ENCODE results near the gene PRIMA1.
"Not testable (repeated sequence)": the region's sequence is repeated elsewhere in the genome, so short reads cannot be mapped to it uniquely, and the experiment has no call there.

The PRIMA1 gene, protein sequence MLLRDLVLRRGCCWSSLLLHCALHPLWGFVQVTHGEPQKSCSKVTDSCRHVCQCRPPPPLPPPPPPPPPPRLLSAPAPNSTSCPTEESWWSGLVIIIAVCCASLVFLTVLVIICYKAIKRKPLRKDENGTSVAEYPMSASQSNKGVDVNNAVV

DNA sequence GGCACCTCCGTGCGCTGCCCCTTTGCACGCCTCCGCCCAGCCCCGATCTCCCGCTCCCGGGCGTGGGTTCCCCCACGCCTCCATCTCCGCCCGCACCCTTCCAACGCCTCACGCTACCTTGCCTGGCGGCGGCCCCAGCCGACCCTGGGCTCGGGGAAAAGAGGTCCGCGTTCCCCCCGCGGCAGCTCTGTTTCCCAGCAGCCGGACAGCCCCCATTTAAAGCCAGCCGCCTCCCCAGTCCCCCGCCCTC, at the start of gene PRIMA1:
Gene PRIMA1, minus strand, starts transcription at position 193 of the 250 bp plus-strand sequence. CDS start 767 bp downstream, outside the sequence.
- Mint-ChIP-seq H3K36me3 (no peaks in the 10 kb centered on the region), H3K27ac (no peak within 1 kb of the TSS), H3K4me3 (no peak within 1 kb of the TSS), H3K9me3 (no peaks in the 10 kb centered on the region), H3K4me1 (peaks cover 5% of the 10 kb centered on the region)
- no peak for ATAC-seq
- DNase-seq (ENCODE audit: low spot score in 2 of 2): no peak

DNA sequence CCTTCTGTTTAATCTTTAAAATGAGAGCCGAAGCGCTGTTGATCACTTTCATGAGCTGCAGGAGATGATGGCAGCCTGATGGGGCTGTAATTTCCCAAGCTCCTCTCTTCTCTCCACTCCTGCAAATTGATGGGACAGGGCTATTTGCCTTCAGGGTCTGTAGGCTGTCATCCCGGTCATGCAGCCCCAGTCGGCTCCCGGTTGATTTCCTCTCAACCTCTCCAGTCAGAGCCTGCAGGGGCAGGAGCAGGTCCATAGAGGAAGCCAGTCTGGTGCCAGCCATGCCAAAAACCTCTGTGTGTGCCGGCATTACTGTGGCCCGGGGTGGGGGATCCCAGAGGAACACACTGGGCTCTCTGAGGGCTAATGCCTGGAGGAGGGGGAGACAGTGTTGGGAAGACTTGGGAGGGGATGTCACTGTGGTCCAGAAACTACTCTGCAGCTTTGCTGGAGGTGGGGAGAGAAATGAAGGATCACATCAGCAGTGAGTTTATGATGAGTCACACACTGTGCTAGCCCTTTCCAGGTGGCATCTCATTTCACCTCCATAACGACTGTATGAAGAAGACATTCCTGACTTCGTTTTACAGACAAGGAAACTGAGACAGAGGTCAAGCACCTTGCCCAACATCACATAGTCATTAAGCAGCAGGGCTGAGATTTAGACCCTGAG, 46.5 kb upstream of the PRIMA1 start:
- H3K36me3 Mint-ChIP-seq: no peaks in the 10 kb centered on the region
- H3K4me3 Mint-ChIP-seq: no peak overlapping the region
- ATAC-seq (no peak), DNase-seq (ENCODE audit: low spot score in 2 of 2) (no peak)
- peaks cover 5% of the 10 kb centered on the region for H3K9me3 Mint-ChIP-seq
- no peak overlapping the region for H3K27ac Mint-ChIP-seq
- no peaks in the 10 kb centered on the region for H3K4me1 Mint-ChIP-seq

DNA sequence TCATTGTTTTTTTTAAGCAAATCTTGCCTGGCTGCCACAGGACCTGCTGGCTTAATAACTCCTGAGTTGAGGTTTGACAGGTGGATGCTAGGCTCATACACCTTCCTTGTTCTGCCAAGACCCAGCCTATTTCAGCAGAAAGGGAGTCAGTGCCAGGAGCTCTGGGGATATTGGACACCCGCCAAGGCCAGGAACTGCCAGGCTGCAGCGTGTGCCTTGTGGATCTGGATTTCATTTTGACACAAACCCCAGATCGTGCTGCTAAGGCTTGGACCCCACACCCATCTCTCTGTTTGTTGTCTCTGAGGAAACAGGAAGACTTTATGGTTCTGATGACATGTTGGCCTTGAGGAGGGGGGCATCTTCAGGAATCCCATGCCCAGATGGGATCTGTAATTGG, 44.4 kb upstream of the PRIMA1 start:
- H3K27ac Mint-ChIP-seq: no peak overlapping the region
- no peaks in the 10 kb centered on the region for H3K4me1 Mint-ChIP-seq
- no peaks in the 10 kb centered on the region for H3K36me3 Mint-ChIP-seq
- DNase-seq (ENCODE audit: low spot score in 2 of 2) (no peak), ATAC-seq (no peak)
- peaks cover 5% of the 10 kb centered on the region for H3K9me3 Mint-ChIP-seq
- H3K4me3 Mint-ChIP-seq: no peak overlapping the region

DNA sequence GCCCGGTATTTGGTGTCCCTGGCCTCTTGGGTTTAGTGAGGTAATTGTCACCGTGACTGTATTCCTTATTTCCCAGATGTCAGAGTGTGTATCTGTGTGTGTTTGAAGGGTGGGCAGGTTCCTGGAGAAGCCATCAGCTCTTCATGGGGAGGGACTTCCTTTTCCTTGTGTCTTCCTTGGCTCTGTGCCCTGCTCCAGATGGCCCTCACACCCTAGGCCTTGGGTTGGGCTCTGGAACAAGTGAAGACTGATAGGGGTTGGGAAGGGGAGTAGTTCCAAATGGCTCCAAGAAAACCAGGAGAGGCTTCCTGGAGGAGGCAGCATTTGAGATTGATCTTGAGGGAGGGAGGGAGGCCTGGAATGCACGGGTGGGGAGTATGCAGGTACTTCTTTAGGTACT, 43.8 kb upstream of the PRIMA1 start:
- Mint-ChIP-seq H3K4me3 (no peak overlapping the region), H3K4me1 (no peaks in the 10 kb centered on the region), H3K36me3 (no peaks in the 10 kb centered on the region), H3K9me3 (peaks cover 5% of the 10 kb centered on the region), H3K27ac (no peak overlapping the region)
- DNase-seq (ENCODE audit: low spot score in 2 of 2) (no peak), ATAC-seq (no peak)

DNA sequence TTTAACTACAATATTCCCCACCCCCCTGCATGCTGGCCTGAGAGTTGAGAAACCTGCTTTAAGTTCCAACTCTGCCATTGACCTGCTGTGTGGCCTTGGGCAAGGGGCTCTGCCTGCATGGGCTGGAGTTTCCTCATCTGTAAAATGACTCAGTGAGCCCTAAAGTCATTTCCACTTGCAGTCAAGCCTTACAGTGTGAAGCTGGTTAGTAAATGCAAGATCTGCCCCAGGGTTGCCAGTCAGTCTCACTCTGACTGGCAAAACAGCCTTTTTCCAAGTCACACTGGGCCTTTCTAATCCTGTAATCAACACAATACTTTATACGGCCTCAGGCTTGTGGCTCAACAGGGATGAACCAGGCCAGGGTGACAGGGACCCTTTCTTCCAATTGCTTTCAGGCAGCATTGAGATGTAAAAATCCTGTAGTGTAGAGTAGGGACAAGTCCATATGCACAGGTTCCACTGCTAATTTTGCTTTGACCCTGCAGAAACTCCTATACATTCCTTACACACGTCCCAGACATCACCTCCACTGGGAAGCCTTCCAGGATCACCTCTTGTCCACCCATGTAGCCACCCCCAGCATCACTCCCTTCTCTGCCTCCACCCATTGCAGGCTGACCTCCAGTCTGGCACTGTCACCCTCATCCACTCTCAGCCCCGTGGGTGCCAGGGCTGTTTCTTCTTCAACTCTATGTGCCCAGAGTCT, 42.6 kb upstream of the PRIMA1 start:
- ATAC-seq: no peak
- H3K27ac Mint-ChIP-seq: no peak overlapping the region
- no peak for DNase-seq (ENCODE audit: low spot score in 2 of 2)
- H3K4me1 Mint-ChIP-seq: no peaks in the 10 kb centered on the region
- H3K9me3 Mint-ChIP-seq: peaks cover under 1% of the 10 kb centered on the region
- H3K4me3 Mint-ChIP-seq: no peak overlapping the region
- H3K36me3 Mint-ChIP-seq: no peaks in the 10 kb centered on the region

DNA sequence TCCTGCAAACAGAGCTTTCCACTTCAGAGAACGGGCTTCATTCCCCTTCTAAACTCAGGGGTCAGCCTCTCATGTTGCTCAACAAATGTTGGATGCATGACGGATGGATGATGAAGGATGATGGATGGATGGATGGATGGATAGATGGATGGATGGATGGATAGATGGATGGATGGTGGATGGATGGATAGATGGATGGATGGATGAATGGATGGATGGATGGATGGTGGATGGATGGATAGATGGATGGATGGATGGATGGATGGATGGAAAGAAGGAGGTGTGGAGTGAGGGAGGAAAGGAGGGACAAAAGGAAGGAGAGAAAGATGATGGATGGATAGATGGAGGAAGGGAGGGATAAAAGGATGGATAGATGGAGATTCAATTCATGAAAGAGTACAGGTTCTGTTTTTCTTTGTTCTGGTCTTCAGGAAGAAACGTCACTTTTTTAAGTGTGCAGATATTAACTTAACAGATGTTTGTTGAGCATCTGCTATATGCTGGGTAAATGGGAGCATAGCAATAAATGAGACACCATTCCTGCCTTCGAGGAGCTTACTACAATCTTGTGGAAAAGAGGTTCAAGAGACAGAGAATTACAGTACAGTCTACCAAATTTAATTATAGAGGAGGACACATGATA, 41.7 kb upstream of the PRIMA1 start:
- DNase-seq (ENCODE audit: low spot score in 2 of 2) (no peak), ATAC-seq (no peak)
- Mint-ChIP-seq H3K27ac (no peak overlapping the region), H3K4me3 (no peak overlapping the region), H3K4me1 (no peaks in the 10 kb centered on the region), H3K36me3 (no peaks in the 10 kb centered on the region), H3K9me3 (no peaks in the 10 kb centered on the region)

DNA sequence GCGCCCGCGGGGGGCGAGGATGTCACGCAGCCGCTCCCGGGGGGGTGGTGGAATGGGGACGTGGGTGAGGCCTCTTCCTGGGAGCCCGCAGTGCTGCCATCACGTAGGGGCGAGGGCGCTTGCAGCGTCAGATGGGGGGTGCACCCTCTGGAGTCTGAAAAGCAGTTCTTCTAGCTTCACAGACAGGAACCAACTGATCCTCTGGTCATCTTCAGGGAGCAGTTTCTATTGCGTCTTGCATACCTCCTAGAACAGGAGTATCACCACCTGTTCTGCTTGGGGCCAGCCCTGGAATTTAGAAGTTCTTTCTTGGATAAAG, 36.9 kb upstream of the PRIMA1 start:
- H3K9me3 Mint-ChIP-seq: no peaks in the 10 kb centered on the region

DNA sequence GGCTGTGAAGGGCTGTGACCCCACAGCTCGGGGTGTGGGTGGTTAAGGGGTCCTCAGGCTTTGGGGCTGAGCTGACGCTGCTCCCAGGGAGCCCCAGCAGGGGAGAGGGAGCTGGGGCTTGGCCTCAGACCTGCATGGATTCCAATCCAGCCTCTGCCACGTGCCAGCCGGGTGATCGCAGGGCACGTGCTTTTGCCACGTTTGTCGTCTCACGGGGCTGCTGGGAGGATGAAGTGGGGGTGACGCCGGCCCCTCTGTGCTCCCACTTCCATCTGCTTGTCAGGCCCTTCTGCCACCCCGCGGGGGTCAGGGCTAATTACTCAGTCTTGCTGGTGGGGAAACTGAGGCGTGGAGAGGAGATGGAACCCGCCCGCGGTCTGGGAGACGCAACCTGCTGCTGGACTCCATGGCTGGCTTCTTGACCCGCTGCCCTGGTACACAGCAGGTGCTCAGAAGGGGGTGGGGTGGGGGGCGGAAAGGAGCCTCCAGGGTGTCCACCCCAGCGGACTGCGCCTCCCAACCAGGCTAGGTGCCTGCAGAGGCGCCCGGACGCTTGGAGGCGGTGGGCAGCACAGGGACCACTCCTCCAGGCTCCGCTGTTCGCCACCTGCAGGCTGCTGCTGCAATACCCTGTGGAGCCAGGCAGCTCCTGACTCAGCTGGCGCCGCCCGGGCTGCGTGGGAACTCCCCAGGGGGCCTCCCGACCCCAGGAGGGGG, 36.4 kb upstream of the PRIMA1 start:
- no peak for DNase-seq (ENCODE audit: low spot score in 2 of 2)
- Mint-ChIP-seq H3K27ac (no peak overlapping the region), H3K4me1 (no peaks in the 10 kb centered on the region), H3K9me3 (no peaks in the 10 kb centered on the region), H3K36me3 (no peaks in the 10 kb centered on the region), H3K4me3 (no peak overlapping the region)
- ATAC-seq: no peak

More for the DNA sequence above, 36.9 kb upstream of the PRIMA1 start:
- H3K4me3 Mint-ChIP-seq: no peak overlapping the region
- H3K36me3 Mint-ChIP-seq: no peaks in the 10 kb centered on the region
- H3K4me1 Mint-ChIP-seq: no peaks in the 10 kb centered on the region
- ATAC-seq: no peak
- DNase-seq (ENCODE audit: low spot score in 2 of 2): no peak
- no peak overlapping the region for H3K27ac Mint-ChIP-seq

DNA sequence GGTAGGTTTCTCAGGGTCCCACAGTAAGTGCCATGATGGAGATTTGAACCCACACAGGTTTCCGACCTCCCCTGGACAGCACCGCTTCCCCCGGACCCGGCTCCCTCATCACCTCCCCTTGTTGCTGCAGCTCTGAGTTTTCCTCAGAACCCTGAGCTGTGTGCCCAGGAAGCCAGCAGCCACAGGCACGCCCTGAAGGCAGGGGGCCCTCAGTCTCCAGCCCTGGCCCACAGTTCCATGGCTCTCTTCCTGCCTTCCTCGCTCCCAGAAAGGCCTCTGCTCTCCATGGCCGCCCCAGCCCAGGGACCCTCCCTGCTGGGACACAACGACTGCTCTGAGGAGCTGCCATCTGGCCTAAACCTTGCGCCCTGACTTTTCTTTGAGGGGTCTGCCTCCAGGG, 35.8 kb upstream of the PRIMA1 start:
- no peak overlapping the region for H3K4me3 Mint-ChIP-seq
- no peak for ATAC-seq
- H3K9me3 Mint-ChIP-seq: no peaks in the 10 kb centered on the region
- no peaks in the 10 kb centered on the region for H3K36me3 Mint-ChIP-seq
- no peaks in the 10 kb centered on the region for H3K4me1 Mint-ChIP-seq
- DNase-seq (ENCODE audit: low spot score in 2 of 2): no peak
- H3K27ac Mint-ChIP-seq: no peak overlapping the region

DNA sequence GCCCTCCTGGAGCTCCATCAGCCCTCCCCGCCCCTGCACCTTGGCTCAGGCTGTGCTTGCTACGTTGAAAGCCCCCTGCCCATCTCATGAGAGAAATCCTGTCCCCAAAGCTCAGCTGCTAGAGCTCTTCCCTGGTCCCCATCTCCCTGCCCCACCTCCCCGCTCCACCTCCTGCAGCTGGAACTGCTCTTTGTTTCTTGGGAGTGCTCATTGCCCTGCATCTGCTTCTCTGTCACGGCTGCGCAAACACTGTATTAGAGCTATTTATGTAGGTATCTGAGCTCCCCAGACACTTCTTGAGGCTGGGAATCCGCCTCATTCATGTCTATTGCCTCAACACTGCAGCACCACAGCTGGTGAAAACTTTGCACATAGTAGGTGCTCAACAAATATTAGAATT, 32.8 kb upstream of the PRIMA1 start:
- H3K4me3 Mint-ChIP-seq: no peak overlapping the region
- DNase-seq (ENCODE audit: low spot score in 2 of 2) (no peak), ATAC-seq (no peak)
- H3K36me3 Mint-ChIP-seq: no peaks in the 10 kb centered on the region
- no peaks in the 10 kb centered on the region for H3K4me1 Mint-ChIP-seq
- no peak overlapping the region for H3K27ac Mint-ChIP-seq
- H3K9me3 Mint-ChIP-seq: no peaks in the 10 kb centered on the region

DNA sequence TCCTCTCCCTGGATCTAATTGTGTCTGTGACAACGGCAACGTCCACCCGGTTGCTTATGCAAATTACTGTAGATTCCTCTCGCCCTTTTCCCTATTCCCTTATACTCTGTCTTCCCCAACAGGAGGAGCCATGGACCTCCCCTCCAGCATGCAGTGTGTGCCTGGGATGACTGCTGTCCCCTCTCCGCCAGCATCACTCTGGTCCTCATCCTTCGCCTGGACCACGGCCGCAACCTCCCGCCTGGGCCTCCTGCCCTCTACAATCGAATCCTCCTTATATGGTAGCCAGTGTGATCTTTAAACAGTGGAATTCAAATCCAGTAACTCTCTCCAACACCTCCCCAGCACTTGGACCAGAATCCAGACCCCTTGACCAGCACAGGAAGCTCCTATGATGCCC, 30.6 kb upstream of the PRIMA1 start:
- H3K4me3 Mint-ChIP-seq: no peak overlapping the region
- no peak overlapping the region for H3K27ac Mint-ChIP-seq
- no peak for ATAC-seq
- no peaks in the 10 kb centered on the region for H3K4me1 Mint-ChIP-seq
- no peaks in the 10 kb centered on the region for H3K36me3 Mint-ChIP-seq
- peaks cover 12% of the 10 kb centered on the region for H3K9me3 Mint-ChIP-seq
- no peak for DNase-seq (ENCODE audit: low spot score in 2 of 2)

DNA sequence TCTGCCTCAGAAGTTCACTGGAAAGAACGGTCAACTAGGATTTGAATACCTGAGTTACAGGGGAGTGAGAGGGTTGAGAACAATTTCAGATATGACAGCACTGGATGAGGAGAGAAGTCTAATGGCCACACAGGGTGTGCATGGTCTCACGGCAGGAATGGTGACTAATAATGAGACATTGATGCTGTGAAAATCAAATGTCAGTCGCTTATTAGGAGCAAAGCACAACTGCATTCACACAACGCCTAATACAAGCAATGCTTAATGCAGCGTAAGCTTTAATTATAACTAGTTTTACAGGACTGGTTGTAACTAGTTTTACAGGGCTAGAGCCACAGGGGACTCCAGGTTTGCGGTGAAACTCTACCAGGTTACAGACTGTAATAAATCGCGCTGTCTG, 23.4 kb upstream of the PRIMA1 start:
- peak; percentile 68 for ATAC-seq
- H3K9me3 Mint-ChIP-seq: peaks cover 21% of the 10 kb centered on the region
- no peak for DNase-seq (ENCODE audit: low spot score in 2 of 2)

DNA sequence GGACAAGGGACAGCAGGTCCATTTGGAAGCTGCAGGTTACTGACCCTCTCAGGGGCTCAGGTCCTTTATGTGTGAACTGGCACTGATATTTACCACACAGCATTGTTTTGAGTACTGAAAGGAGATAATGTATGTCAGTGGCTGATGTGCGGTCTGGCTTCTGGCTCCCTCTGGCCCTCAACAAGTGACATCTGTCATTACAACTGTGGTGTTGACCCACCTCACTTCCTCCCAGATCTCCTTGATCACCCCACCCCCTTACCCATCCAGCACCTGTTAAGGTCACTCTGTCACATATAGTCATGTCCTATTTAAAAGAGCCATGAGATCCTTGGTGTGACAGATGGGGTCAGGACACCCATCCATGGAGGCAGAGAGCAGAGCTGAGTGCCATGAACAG, 22.7 kb upstream of the PRIMA1 start:
- peaks cover 21% of the 10 kb centered on the region for H3K9me3 Mint-ChIP-seq
- H3K4me1 Mint-ChIP-seq: no peaks in the 10 kb centered on the region
- H3K36me3 Mint-ChIP-seq: no peaks in the 10 kb centered on the region
- no peak overlapping the region for H3K27ac Mint-ChIP-seq
- no peak overlapping the region for H3K4me3 Mint-ChIP-seq
- ATAC-seq: peak; percentile 17
- no peak for DNase-seq (ENCODE audit: low spot score in 2 of 2)

More for the DNA sequence above, 23.4 kb upstream of the PRIMA1 start:
- Mint-ChIP-seq H3K4me1 (no peaks in the 10 kb centered on the region), H3K36me3 (no peaks in the 10 kb centered on the region), H3K4me3 (no peak overlapping the region), H3K27ac (no peak overlapping the region)

DNA sequence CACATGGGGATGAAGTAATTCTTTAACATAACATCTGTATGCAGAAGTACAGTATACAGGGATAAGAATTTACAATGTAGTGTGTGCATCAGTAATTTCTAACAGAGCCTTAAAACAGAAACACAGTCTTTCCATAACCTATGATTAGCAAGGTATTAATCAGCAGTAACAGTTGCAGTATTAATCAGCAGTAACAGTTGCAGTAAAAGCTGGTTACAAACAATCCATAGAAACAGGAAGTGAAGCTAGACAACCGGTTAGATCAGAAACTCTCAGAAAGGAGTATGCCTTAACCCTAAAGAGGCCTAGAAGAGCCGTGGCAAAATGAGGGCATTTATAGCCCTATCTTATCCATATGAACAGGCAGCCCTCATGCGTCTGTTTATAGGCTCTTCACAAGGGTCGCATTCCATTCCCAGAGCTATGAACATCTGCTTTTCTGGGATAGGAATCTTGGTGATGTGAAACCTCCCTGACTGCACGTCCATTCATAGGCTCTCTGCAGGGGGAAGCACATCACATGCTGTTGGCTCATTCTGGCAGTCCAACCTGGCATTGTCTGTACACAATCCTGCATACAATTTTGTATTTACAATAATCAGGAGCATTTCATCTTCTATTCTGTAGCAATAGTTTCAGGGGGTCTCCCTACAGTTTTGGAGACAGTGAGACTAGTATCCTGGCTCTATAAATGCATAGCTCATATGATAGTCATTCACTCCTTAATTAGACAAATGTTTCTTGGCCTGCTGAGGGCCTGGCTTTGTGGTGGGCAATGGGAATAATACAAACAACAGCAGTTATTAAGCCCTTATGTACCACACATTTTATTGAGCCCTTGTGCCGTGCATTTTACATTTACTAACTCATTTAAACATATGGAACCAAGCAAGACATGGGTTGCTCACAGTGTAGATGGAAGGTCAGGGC, 21.5 kb upstream of the PRIMA1 start:
- not testable (repeated sequence) for H3K4me1 Mint-ChIP-seq; H3K36me3 Mint-ChIP-seq; DNase-seq (ENCODE audit: low spot score in 2 of 2); H3K4me3 Mint-ChIP-seq; H3K27ac Mint-ChIP-seq
- peak; percentile 77 for ATAC-seq
- H3K9me3 Mint-ChIP-seq: peaks cover 14% of the 10 kb centered on the region

DNA sequence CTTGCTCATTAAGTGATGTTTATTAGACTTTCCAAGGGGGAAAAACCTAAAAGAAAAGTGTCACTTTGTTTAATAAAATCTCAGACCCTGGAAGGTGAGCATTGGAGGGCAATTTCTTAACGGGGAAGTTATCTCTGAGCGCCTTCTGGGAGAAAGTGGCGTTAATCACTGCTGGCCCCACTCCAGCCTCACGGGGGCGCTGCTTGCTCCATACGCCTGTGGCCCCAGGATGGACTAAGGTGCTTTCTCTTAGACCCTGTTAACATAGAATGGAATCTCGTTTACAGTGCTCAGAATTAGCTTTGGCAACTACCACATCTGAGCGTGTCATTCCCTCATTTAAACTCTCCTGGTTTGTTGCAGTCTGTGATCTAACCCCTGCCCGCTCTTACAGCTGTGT, 16.4 kb upstream of the PRIMA1 start:
- ATAC-seq (no peak), DNase-seq (ENCODE audit: low spot score in 2 of 2) (no peak)
- Mint-ChIP-seq H3K9me3 (peaks cover 7% of the 10 kb centered on the region), H3K36me3 (no peaks in the 10 kb centered on the region), H3K27ac (no peak overlapping the region), H3K4me3 (no peak overlapping the region), H3K4me1 (no peaks in the 10 kb centered on the region)
